K562 (cell line): ENCODE data around the gene ABHD16A. TPM values are rescaled to one million over a fixed set of nuclear protein-coding genes. Genes with fewer than 3 reads are reported as not detected.

ENCODE experiments used
- AFF1 ChIP-seq, 2 experiments: fragments of 450-650 bp; IDR thresholded peaks; 2 replicates each; pipeline ENCODE4 v1.6.1; 2018; ENCODE audit warnings: mild to moderate bottlenecking in 2 of 2, low read depth in 1 of 2; ENCODE audit not compliant: partially characterized antibody in 2 of 2
- BRF2 ChIP-seq: IDR thresholded peaks from 3 replicates; pipeline ENCODE4 v1.6.1; 2011; ENCODE audit warnings: borderline replicate concordance, mild to moderate bottlenecking; ENCODE audit not compliant: insufficient read length, insufficient read depth
- CSDE1 ChIP-seq, 2 experiments: fragments of 450-650 bp; IDR thresholded peaks; 2 replicates each; pipeline ENCODE4 v1.6.1; 2016; ENCODE audit warnings: mild to moderate bottlenecking in 1 of 2
- FIP1L1 ChIP-seq: fragments of 200-400 bp; formaldehyde crosslinking; IDR thresholded peaks from 2 replicates; pipeline ENCODE4 v1.6.1; 2018; ENCODE audit warnings: mild to moderate bottlenecking, low read depth, low read length; ENCODE audit not compliant: poor library complexity, severe bottlenecking
- IRF9 ChIP-seq: fragments of 450-650 bp; IDR thresholded peaks from 2 replicates; pipeline ENCODE4 v1.6.1; 2016; ENCODE audit warnings: missing biosample characterization, missing genetic modification characterization
- PHTF2 ChIP-seq: fragments of 250-450 bp; sonication (Bioruptor Pico); IDR thresholded peaks from 2 replicates; pipeline ENCODE4 v1.5.0; 2021; ENCODE audit warnings: mild to moderate bottlenecking
- POLR2A ChIP-seq: fragments of 450-650 bp; conservative IDR thresholded peaks from 2 replicates; pipeline ENCODE4 v1.6.1; 2016
- RBM14 ChIP-seq: fragments of 200-400 bp; formaldehyde crosslinking; IDR thresholded peaks from 2 replicates; pipeline ENCODE4 v1.6.1; 2018; ENCODE audit warnings: low read depth, mild to moderate bottlenecking, low read length, moderate library complexity, borderline replicate concordance; ENCODE audit not compliant: insufficient read depth
- SAFB2 ChIP-seq: fragments of 200-400 bp; formaldehyde crosslinking; IDR thresholded peaks from 2 replicates; pipeline ENCODE4 v1.6.1; 2018; ENCODE audit warnings: borderline replicate concordance, low read length, low read depth, moderate library complexity; ENCODE audit not compliant: severe bottlenecking
- SMAD1 ChIP-seq: fragments of 150-350 bp; IDR thresholded peaks from 2 replicates; pipeline ENCODE4 v1.6.1; 2014; ENCODE audit warnings: low read length, low read depth; ENCODE audit not compliant: partially characterized antibody
- TBL1XR1 ChIP-seq, 2 experiments: IDR thresholded peaks; 2 replicates each; pipeline ENCODE4 v1.6.1; 2012; ENCODE audit warnings: improper control_type of control experiment in 2 of 2, low read length in 2 of 2, mild to moderate bottlenecking in 1 of 2
- TCF15 ChIP-seq: fragments of 250-450 bp; sonication (Bioruptor Pico); IDR thresholded peaks from 2 replicates; pipeline ENCODE4 v1.8.0; 2022; ENCODE audit warnings: moderate library complexity, mild to moderate bottlenecking, inconsistent platforms
- ZBED1 ChIP-seq: IDR thresholded peaks from 2 replicates; pipeline ENCODE4 v1.6.1; 2014
- ZNF140 ChIP-seq: fragments of 250-450 bp; sonication (Bioruptor Pico); IDR thresholded peaks from 2 replicates; pipeline ENCODE4 v1.8.0; 2021; ENCODE audit warnings: moderate library complexity, mild to moderate bottlenecking, inconsistent platforms
- ZNF639 ChIP-seq, 2 experiments: fragments of 200-800 bp in 1 of 2; sonication (Bioruptor generic) in 1 of 2; sonication (generic) in 1 of 2; formaldehyde crosslinking in 1 of 2; IDR thresholded peaks in 1 of 2; conservative IDR thresholded peaks in 1 of 2; 2 replicates each; pipeline versions ENCODE4 v1.5.0 to v1.6.1; 2016 to 2020; ENCODE audit warnings: missing compliant biosample characterization in 1 of 2, missing genetic modification characterization in 1 of 2, missing genetic modification reagents in 1 of 2
- polyA plus RNA-seq, 8 experiments: library from polyadenylated mRNA; depleted of rRNA in 4 of 8; stranded (reverse) in 5 of 8; unstranded in 3 of 8; fragments of >200 nt; fragmentation: Nextera tagmentation in 2 of 8; fragmentation: Illumina TruSeq in 1 of 8; extraction: Ambion mirVana in 2 of 8; extraction: Trizol in 1 of 8; gene quantifications; 2 replicates each; pipeline versions ENCODE4 v1.2.1 to v1.2.3, GENCODE V29; 2011 to 2014; ENCODE audit warnings: inconsistent platforms in 1 of 8, missing spikeins in 1 of 8
- total RNA-seq, 7 experiments: library from RNA; depleted of rRNA in 6 of 7; stranded (reverse); fragments of >200 nt in 6 of 7; fragmentation: Illumina TruSeq in 2 of 7; extraction: Trizol in 2 of 7; gene quantifications; 2 replicates each; pipeline versions ENCODE4 v1.2.1 to v1.2.3, GENCODE V29; 2011 to 2021; ENCODE audit warnings: low replicate concordance in 1 of 7

Gene ABHD16A
- total and polyA plus RNA-seq, 9 of the 15 experiments (the other 6 are each of a cell fraction or from before 2014, with no cell fraction given): 25.8 to 120 (median 81.6) TPM

- TF ChIP-seq SMAD1: peak; percentile 92
- peak; percentile 69 for TF ChIP-seq ZBED1
- no peak for TF ChIP-seq PHTF2 (CRISPR knock-in tag)
- no peak; the same call in 1 of the 2 replicates for TF ChIP-seq TCF15
- peak; percentile 81 to 87 for TF ChIP-seq AFF1 (IDR thresholded peaks at IDR 0.05; ENCODE audit: low read depth in 1 of 2, partially characterized antibody in 2 of 2)
- TF ChIP-seq CSDE1 (IDR thresholded peaks at IDR 0.05): no peak
- no peak for TF ChIP-seq SAFB2
- TF ChIP-seq BRF2: no peak
- TF ChIP-seq IRF9 (tag): no peak
- TF ChIP-seq TBL1XR1 (IDR thresholded peaks at IDR 0.05; ENCODE audit: low read length in 2 of 2): peak; percentile 6 to 43; a peak in 1 of 4 replicates
- peak in 1 of 2 experiments; percentile 72; a peak in 2 of 4 replicates for TF ChIP-seq ZNF639 (CRISPR knock-in tag; conservative IDR thresholded peaks at IDR 0.05 in 1 of 2, IDR thresholded peaks at IDR 0.05 in 1 of 2)
- no peak for TF ChIP-seq RBM14
- TF ChIP-seq ZNF140 (CRISPR knock-in tag): no peak
- TF ChIP-seq FIP1L1: no peak
- TF ChIP-seq POLR2A: peak; percentile 98
Observed at GRCh38 chr6:31652925-31653724, 50.0 kb downstream of the ABHD16A start (continued).
